ENCODE results near the gene LENG8. TPM values are rescaled to one million over a fixed set of nuclear protein-coding genes. Genes with fewer than 3 reads are reported as not detected.

LENG8 gene
- total and polyA plus RNA-seq, 2 of the 13 experiments (the other 11 are each of a cell fraction or from before 2014, with no cell fraction given): 14.3 to 41.9 TPM

DNA sequence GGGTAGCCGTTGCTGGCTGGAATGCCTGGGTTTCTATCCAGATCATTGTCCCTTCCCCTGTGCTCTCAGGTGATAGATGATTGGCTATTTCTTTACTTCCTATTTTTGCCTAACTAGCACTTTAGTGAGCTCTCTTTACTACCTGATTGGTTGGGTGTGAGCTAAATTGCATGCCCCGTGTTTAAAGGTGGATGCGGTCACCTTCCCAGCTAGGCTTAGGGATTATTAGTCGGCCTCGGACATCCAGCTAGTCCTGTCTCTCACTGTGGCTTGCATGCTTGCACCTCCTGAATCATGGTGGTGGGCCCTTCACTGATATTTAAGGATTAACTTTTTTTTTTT lies 23.6 kb upstream of the LENG8 start:
- intact Hi-C loops (cut with micrococcal nuclease; ENCODE audit: unreplicated experiment): no loop called here
- Histone ChIP-seq H3K4me2 (ENCODE audit: low read depth, low read length) (no peak overlapping the region), H3K9me3 (ENCODE audit: low read length) (no peaks in the 10 kb centered on the region), H3K9ac (ENCODE audit: insufficient read depth, low read depth, low read length) (no peak overlapping the region), H3K27me3 (ENCODE audit: control insufficient read depth in 1 of 2, insufficient read depth in 2 of 2, low read length in 2 of 2) (no peaks in the 10 kb centered on the region; a peak in 1 of 5 replicates), H4K20me1 (ENCODE audit: insufficient read depth, low read length) (no peaks in the 10 kb centered on the region), H3K4me3 (replicated peaks in 1 of 3; ENCODE audit: insufficient read depth in 1 of 3, low read depth in 2 of 3, low read length in 3 of 3) (no peak overlapping the region), H3K79me2 (ENCODE audit: insufficient read depth, low read length) (no peaks in the 10 kb centered on the region), H3K36me3 (replicated peaks in 1 of 2; ENCODE audit: control insufficient read depth in 1 of 2, insufficient read depth in 2 of 2, low read length in 2 of 2) (no peaks in the 10 kb centered on the region), H3K27ac (ENCODE audit: extremely low read length, insufficient read depth, low read length) (no peak overlapping the region), H2AFZ (ENCODE audit: low read length) (no peak overlapping the region), H3K4me1 (ENCODE audit: insufficient read depth, low read length) (peaks cover 18% of the 10 kb centered on the region)
- no peak for DNase-seq (ENCODE audit: low spot score)
- no peak for FAIRE-seq
- no TSS peak for BruUV-seq (replicated peaks)
- ChIA-PET POLR2A (no interaction called here), CTCF (ENCODE audit: low intra/inter-chr PET ratio, low total read pairs) (no interaction called here)
- in situ Hi-C loops (cut with HindIII; ENCODE audit: extremely low pct_ligation_motif_present, low pct_unique_long_range_greater_than_20kb): no loop called here
- WGBS (ENCODE audit: low lambda C conversion rate): 86% methylated on average over 5 of the region's 5 CpGs
- ATAC-seq: no peak
- TF ChIP-seq ZNF709 (CRISPR knock-in tag; IDR thresholded peaks at IDR 0.05) (no peak), POLR2G (IDR thresholded peaks at IDR 0.05; ENCODE audit: low read depth, low read length) (0 out of 2 replicates have a peak, but pooled peaks have one; percentile 4), MAFK (conservative IDR thresholded peaks at IDR 0.05 in 1 of 2, IDR thresholded peaks at IDR 0.05 in 1 of 2; ENCODE audit: low read length in 2 of 2) (peak in 1 of 2 experiments; percentile 5; a peak in 1 of 4 replicates)

DNA sequence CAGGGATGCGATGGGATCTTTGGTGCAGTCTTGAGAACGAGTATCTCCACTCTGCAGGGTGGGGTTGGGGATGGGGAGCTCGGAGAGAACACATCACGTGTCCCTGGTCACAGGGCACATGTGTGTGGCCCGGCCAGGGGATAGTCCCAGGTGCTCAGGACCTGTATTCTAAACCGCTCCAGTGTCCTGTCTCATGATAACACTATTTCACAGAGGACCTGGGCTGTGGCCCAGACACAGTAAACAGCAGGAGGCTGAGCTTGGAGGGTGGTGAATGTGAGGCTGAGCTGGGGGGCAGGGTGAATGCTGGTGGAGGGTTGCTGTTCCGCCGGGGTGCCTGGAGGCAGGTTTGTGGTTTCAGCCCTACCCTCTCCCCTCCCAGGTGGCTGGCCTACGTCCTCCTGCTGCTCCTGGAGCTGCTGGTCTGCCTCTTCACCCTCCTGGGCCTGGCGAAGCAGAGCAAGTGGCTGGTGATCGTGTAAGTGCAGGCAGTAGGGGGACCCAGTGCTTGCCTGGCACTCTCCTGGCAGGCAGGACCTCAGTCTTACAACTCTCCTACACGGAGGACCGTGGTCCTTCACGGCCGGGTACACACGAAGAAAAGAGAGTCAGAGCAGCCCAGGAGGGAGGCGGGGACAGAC lies 22.6 kb upstream of the LENG8 start:
- DNase-seq (ENCODE audit: low spot score): no peak
- Histone ChIP-seq H3K9me3 (ENCODE audit: low read length) (no peaks in the 10 kb centered on the region), H3K36me3 (replicated peaks in 1 of 2; ENCODE audit: control insufficient read depth in 1 of 2, insufficient read depth in 2 of 2, low read length in 2 of 2) (no peaks in the 10 kb centered on the region), H3K27me3 (ENCODE audit: control insufficient read depth in 1 of 2, insufficient read depth in 2 of 2, low read length in 2 of 2) (no peaks in the 10 kb centered on the region; a peak in 1 of 5 replicates), H4K20me1 (ENCODE audit: insufficient read depth, low read length) (no peaks in the 10 kb centered on the region), H3K9ac (ENCODE audit: insufficient read depth, low read depth, low read length) (no peak overlapping the region), H3K4me1 (ENCODE audit: insufficient read depth, low read length) (peaks cover 7% of the 10 kb centered on the region), H3K79me2 (ENCODE audit: insufficient read depth, low read length) (no peaks in the 10 kb centered on the region), H3K27ac (ENCODE audit: extremely low read length, insufficient read depth, low read length) (no peak overlapping the region), H2AFZ (ENCODE audit: low read length) (no peak overlapping the region), H3K4me3 (replicated peaks in 1 of 3; ENCODE audit: insufficient read depth in 1 of 3, low read depth in 2 of 3, low read length in 3 of 3) (no peak overlapping the region), H3K4me2 (ENCODE audit: low read depth, low read length) (no peak overlapping the region)
- WGBS (ENCODE audit: low lambda C conversion rate): 82% methylated on average over 10 of the region's 17 CpGs
- FAIRE-seq: no peak
- ATAC-seq: no peak; the same call in 2 of the 3 replicates
- BruUV-seq (replicated peaks): no TSS peak
- ChIA-PET POLR2A (no interaction called here), CTCF (ENCODE audit: low intra/inter-chr PET ratio, low total read pairs) (no interaction called here)
- TF ChIP-seq AGO1 (IDR thresholded peaks at IDR 0.05; ENCODE audit: low read depth, low read length, poor library complexity, severe bottlenecking) (peak; percentile 86), ZNF746 (CRISPR knock-in tag; IDR thresholded peaks at IDR 0.05) (no peak), AGO2 (optimal IDR thresholded peaks at IDR 0.05; ENCODE audit: low read depth, low read length) (peak; percentile 63), KDM2A (CRISPR knock-in tag; IDR thresholded peaks at IDR 0.05; ENCODE audit: borderline replicate concordance, low read depth) (0 out of 2 replicates have a peak, but pooled peaks have one; percentile 18), SOX6 (IDR thresholded peaks at IDR 0.05) (no peak), SOX6 (CRISPR knock-in tag; IDR thresholded peaks at IDR 0.05) (no peak)
- TF ChIP-seq, protein P1, sequence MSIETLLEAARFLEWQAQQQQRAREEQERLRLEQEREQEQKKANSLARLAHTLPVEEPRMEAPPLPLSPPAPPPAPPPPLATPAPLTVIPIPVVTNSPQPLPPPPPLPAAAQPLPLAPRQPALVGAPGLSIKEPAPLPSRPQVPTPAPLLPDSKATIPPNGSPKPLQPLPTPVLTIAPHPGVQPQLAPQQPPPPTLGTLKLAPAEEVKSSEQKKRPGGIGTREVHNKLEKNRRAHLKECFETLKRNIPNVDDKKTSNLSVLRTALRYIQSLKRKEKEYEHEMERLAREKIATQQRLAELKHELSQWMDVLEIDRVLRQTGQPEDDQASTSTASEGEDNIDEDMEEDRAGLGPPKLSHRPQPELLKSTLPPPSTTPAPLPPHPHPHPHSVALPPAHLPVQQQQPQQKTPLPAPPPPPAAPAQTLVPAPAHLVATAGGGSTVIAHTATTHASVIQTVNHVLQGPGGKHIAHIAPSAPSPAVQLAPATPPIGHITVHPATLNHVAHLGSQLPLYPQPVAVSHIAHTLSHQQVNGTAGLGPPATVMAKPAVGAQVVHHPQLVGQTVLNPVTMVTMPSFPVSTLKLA (IDR thresholded peaks at IDR 0.05): peak; percentile 48
- in situ Hi-C loops (cut with HindIII; ENCODE audit: extremely low pct_ligation_motif_present, low pct_unique_long_range_greater_than_20kb) (no loop called here), intact Hi-C loops (cut with micrococcal nuclease; ENCODE audit: unreplicated experiment) (no loop called here)

All from HepG2 (cell line).